Measurements from ENCODE around the gene PRAMEF2.
"Not testable (repeated sequence)": the region's sequence is repeated elsewhere in the genome, so short reads cannot be mapped to it uniquely, and the experiment has no call there.

PRAMEF2 gene
- total RNA-seq = 0 reads per million in 4 experiments

DNA sequence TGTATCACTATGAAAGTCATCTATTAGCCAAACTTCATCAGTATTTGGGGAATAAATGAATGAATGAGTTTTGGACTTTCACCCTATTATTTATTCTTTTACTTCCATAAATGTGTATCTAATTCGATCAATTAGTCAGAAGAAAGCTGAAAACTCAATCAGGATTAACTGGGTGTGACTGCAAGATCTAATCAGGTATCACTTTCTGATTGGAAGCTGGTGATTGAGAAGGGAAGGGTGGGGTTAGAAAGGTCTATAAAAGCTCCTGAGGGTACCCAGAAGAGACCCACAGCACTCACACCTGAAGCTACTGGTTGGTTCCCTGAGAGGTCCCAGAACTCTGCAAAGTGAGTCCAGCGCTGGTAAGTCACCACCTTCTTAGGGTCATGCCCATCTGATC is at the start of gene PRAMEF2:
TSS of gene PRAMEF2 (plus strand) at position 301 of the 400 bp plus-strand sequence. CDS start 1,924 bp downstream, outside the sequence.
- not testable (repeated sequence) for DNase-seq

DNA sequence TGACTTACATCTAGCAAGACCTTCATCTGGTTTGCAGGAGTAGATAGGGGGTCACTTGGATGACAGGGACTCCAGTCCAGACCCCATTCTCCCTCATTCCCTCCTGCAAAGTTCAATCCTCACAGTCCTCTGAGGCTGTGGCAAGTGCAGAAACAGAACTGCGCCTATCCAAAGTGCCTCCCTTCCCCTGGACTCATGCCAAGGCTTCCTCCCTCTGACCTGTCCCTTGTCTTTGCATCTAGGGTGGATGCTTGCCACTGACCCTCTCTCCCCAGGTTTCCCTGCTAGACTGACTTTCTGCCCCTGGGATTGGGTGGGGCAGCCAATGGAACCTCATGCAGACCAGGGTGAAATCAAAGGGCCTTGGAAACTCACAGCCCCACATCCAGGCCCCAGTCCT is 47.0 kb upstream of the PRAMEF2 start:
- DNase-seq = no peak

- no peak for DNase-seq
Observed at GRCh38 chr1:12810691-12811408, 46.0 kb upstream of the PRAMEF2 start.

DNA sequence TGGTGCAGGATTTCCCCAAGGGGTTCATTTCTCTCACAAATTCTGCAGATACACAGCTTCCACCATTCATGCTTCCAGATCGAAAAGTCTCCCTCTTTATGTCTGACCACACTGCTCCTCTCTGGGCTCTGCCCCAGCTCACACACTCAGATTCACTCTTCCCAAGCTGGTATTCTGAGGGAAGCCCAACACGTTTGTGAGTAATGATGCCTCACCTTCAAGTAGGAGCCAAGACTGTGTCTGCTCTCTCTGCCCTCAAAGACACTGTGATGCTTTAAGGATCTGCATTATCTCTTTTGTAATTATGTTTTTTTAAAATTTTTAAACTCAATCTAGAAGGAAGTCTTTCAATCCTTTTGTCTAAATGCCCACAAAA is 45.5 kb upstream of the PRAMEF2 start:
- no peak for DNase-seq

DNA sequence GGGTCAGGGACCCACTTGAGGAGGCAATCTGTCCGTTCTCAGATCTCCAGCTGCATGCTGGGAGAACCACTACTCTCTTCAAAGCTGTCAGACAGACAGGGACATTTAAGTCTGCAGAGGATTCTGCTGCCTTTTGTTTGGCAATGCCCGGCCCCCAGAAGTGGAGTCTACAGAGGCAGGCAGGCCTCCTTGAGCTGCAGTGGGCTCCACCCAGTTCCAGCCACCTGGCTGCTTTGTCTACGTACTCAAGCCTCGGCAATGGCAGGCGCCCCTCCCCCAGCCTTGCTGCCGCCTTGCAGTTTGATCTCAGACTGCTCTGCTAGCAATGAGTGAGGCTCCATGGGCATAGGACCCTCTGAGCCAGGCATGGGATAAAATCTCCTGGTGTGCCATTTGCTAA is 37.8 kb upstream of the PRAMEF2 start:
- not testable (repeated sequence) for DNase-seq

DNA sequence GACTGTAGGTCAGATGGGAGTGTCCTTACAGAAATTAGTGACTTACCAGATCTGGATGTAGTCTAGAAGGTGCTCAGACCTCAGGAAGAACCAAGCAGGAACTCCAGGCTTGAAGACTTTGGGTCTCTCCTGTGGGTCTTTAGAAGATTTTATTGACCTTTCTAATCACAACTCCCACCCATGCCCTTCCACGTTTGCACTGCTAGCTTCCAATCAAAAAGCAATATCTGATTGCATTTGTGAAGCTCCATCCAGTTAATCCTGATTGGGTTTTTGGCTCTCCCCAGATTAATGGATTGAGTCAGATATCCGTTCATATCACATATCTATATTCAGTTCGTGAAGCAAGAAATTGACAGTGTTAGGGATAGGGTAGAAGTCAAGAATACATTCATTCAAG is 25.6 kb upstream of the PRAMEF2 start, which contains the start of gene PRAMEF11:
TSS of gene PRAMEF11 (minus strand) at position 101 of the 400 bp plus-strand sequence. CDS start 2,621 bp downstream, outside the sequence.
- not testable (repeated sequence) for DNase-seq

DNA sequence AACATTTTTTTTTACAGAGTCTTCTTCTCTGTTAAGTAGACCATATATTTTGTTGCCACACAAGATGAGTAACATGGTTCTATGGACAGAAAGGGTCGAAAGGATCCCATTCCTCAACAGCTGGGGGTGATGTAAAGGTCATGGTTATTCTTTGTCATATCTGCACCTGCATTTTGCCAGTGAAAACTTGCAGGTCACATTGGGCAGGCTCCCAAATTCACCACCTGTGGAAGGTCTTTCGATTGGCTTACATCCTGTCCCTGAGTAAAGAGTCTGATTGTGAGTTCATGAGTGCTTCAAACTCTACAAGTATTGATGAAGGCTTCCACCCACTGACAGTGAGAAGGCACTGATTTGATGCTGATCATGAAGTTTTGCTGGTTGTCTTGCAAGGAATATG is 23.6 kb upstream of the PRAMEF2 start:
- DNase-seq = not testable (repeated sequence)

DNA sequence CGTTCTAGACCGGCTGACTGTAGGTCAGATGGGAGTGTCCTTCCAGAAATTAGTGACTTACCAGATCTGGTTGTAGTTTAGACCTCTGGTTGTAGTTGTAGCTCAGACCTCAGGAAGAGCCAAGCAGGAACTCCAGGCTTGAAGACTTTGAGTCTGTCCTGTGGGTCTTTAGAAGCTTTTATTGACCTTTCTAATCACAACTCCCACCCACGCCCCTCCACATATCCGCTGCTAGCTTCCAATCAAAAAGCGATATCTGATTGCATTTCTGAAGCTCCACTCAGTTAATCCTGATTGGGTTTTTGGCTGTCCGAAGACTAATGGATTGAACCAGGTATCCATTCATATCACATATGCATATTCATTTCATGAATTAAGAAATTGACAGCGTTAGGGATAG is 8.3 kb upstream of the PRAMEF2 start, which contains the start of gene HNRNPCL1:
TSS of gene HNRNPCL1 (minus strand) at position 101 of the 400 bp plus-strand sequence. CDS start 431 bp downstream, outside the sequence.
- not testable (repeated sequence) for DNase-seq

DNA sequence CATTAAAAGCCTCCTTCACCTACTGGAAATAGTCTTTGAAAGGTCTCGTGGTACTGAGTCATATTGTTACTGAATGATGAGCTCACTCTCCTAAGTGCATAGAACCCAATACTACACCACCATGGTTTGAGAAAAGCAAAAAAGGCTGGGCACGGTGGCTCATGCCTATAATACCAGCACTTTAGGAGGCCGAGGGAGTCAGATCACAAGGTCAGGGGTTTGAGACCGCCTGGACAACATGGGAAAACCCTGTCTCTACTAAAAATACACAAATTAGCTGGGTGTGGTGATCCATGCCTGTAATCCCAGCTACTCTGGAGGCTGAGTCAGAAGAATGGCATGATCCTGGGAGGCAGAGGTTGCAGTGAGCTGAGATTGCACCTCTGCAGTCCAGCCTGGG is 5.1 kb upstream of the PRAMEF2 start:
- no peak for DNase-seq

DNA sequence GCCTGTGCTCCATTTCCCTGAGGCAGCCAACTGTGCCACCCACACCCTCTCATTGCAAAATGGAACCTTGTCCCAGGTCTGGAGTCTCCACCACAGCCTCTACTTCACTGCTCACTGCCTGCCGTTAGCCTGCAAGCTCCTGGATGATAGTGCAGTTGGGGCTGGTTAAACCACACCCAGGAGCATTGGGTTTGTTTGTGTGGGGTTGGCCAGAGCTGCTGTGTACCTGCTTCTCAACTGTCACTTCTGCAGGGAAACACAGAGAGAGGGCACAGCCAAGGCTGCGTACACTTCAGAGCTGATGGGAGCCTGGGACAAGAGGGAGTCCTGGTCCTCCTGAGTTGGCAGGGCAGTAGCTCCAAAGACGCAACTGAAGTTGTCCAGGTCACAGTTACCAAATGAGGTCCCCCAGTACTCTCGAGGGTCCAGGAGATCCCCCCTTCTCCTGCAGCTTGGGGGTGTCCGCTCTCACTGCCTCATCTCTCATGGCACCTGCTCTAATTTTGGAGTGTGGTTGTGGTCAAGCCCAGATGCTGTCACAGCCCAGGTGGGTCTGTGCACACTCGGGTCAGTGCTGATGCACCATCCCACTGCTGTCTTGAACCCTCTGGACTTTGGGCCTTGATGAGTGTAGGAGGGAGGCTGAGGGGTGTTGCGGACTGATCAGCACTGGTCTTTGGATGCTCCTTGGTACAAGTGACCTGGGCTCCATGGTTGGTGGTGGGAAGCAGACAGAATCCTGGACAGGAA is 6.4 kb downstream of the PRAMEF2 start:
- DNase-seq = not testable (repeated sequence)

GRCh38 chr1:12878453-12878852 is 21.6 kb downstream of the PRAMEF2 start:
- DNase-seq = not testable (repeated sequence)

DNA sequence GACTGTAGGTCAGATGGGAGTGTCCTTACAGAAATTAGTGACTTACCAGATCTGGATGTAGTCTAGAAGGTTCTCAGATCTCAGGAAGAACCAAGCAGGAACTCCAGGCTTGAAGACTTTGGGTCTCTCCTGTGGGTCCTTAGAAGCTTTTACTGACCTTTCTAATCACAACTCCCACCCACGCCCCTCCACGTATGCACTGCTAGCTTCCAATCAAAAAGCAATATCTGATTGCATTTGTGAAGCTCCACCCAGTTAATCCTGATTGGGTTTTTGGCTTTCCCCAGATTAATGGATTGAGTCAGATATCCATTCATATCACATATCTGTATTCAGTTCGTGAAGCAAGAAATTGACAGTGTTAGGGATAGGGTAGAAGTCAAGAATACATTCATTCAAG is 29.2 kb downstream of the PRAMEF2 start, which contains the start of gene PRAMEF4:
TSS of gene PRAMEF4 (minus strand) at position 101 of the 400 bp plus-strand sequence. CDS start 2,807 bp downstream, outside the sequence.
- DNase-seq = not testable (repeated sequence)

GRCh38 chr1:12898170-12898569 is 41.3 kb downstream of the PRAMEF2 start, which contains the start of gene PRAMEF10:
PRAMEF10 (minus strand) TSS chr1:12898270; CDS start chr1:12895847, 2,423 bp downstream.
- DNase-seq = not testable (repeated sequence)

DNA sequence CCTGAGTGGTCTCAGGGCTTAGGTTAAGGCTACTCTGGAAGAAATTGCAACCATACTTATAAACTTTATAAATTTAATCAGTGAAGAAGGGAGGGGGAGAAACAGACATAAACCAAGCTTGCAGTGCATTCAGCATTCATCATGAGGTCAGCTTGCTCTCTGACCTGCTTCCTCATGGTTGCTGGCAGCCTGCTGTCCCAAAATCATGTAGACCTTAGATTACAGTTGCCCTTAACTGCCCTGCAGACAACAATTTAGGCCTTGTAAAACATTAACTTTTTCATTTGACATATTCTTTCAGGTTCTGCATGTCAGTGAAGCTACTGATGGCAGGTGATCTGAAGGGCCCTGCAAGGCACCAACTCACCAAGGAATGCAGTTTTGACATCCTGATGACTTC is 42.3 kb downstream of the PRAMEF2 start:
- DNase-seq = not testable (repeated sequence)

DNA sequence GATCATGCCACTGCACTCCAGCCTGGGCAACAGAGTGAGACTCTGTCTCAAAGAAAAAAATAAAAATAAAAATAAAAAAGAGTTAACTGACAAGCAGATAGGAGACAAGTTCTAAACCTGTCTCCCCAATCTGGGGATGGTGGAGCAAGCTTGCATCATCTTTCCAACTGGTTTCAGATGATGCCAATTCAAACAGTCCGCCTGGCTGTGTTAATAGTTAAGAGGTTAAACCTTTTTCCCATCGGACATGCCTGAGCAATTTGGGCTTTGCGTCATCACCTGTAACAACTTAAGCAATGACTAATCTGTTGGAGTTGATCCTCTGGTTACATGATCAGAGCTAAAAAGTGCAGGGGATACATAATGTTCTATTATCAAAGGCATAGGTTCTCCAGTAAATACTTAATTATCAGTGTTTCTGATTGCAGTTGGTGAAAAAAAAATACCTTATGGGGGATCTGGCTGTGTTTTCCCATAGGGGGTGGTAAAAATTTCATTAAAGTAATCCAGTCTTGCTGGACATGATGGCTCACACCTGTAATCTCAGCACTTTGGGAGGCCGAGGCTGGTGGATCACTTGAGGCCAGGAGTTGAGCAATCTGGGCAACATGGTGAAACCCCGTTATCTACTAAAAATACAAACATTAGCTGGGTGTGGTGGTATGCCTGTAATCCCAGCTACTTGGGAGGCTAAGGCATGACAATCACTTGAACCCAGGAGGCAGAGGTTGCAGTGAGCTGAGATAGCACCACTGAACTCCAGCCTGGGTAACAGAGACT is 47.1 kb downstream of the PRAMEF2 start:
- DNase-seq = not testable (repeated sequence)
